ENCODE results near the gene ARHGAP26. TPM values are rescaled to one million over a fixed set of nuclear protein-coding genes. Genes with fewer than 3 reads are reported as not detected.

ARHGAP26 gene
- total RNA-seq, 2 experiments from 2014 or later = 12.8 to 15.4 TPM

GRCh38 chr5:142823126-142823525 lies 52.9 kb downstream of the ARHGAP26 start:
- Mint-ChIP-seq H3K9me3 (ENCODE audit: low read depth) (peaks cover 1% of the 10 kb centered on the region), H3K27me3 (no peaks in the 10 kb centered on the region), H3K36me3 (ENCODE audit: low read depth) (peaks cover 6% of the 10 kb centered on the region), H3K27ac (no peak overlapping the region), H3K4me3 (no peak overlapping the region), H3K4me1 (peaks cover 75% of the 10 kb centered on the region)
- no peak for DNase-seq
- ATAC-seq = no peak
- ChIA-PET POLR2A (no interaction called here), CTCF (interaction anchor here (1.9 kb wide), 1 partner anchor 75 kb away, joined by 8 read pairs; no protein-coding TSS in a partner anchor)
- intact Hi-C loops (cut with DNase I, micrococcal nuclease) = loop anchor here (2.0 to 10.0 kb wide), 4 partner anchors 44 to 1218 kb away; partner anchors contain the start of gene GNPDA1 (in 1 of the 2)

GRCh38 chr5:142823806-142824205 lies 53.6 kb downstream of the ARHGAP26 start:
- Mint-ChIP-seq H3K4me3 (no peak overlapping the region), H3K36me3 (ENCODE audit: low read depth) (peaks cover 6% of the 10 kb centered on the region), H3K27ac (no peak overlapping the region), H3K4me1 (peaks cover 80% of the 10 kb centered on the region), H3K9me3 (ENCODE audit: low read depth) (peaks cover 1% of the 10 kb centered on the region), H3K27me3 (no peaks in the 10 kb centered on the region)
- ATAC-seq = no peak
- intact Hi-C loops (cut with DNase I, micrococcal nuclease) = loop anchor here (2.0 to 10.0 kb wide), 4 partner anchors 43 to 1219 kb away; partner anchors contain the start of gene GNPDA1 (in 1 of the 2)
- POLR2A ChIA-PET = interaction anchor here (1.0 to 1.4 kb wide), 2 partner anchors 23 to 44 kb away, joined by 3 to 5 read pairs; no protein-coding TSS in a partner anchor
- DNase-seq = no peak
- CTCF ChIA-PET = interaction anchor here (0.6 to 1.5 kb wide), 3 partner anchors 13 to 75 kb away, joined by 3 to 4 read pairs (median 3); no protein-coding TSS in a partner anchor

- intact Hi-C loops (cut with DNase I, micrococcal nuclease) = loop anchor here in 1 of 2 experiments (10.0 kb wide), 3 partner anchors 780 to 1220 kb away; partner anchors contain the start of gene GNPDA1
- CTCF ChIA-PET = interaction anchor here (1.5 kb wide), 1 partner anchor 76 kb away, joined by 4 read pairs; no protein-coding TSS in a partner anchor
- peaks cover 85% of the 10 kb centered on the region for H3K4me1 Mint-ChIP-seq
- peaks cover 1% of the 10 kb centered on the region for H3K9me3 Mint-ChIP-seq (ENCODE audit: low read depth)
- POLR2A ChIA-PET = interaction anchor here (1.0 to 1.4 kb wide), 2 partner anchors 23 to 45 kb away, joined by 3 to 5 read pairs; no protein-coding TSS in a partner anchor
- ATAC-seq = no peak
- H3K4me3 Mint-ChIP-seq = no peak overlapping the region
- no peak for DNase-seq
- H3K36me3 Mint-ChIP-seq (ENCODE audit: low read depth) = peaks cover 6% of the 10 kb centered on the region
- H3K27me3 Mint-ChIP-seq = no peaks in the 10 kb centered on the region
- no peak overlapping the region for H3K27ac Mint-ChIP-seq
These were observed 54.2 kb downstream of the ARHGAP26 start for GRCh38 chr5:142824391-142824790.

GRCh38 chr5:142825378-142826089 lies 55.4 kb downstream of the ARHGAP26 start:
- H3K4me1 Mint-ChIP-seq = peaks cover 84% of the 10 kb centered on the region
- H3K27ac Mint-ChIP-seq = no peak overlapping the region
- DNase-seq (no peak), ATAC-seq (no peak)
- H3K4me3 Mint-ChIP-seq = no peak overlapping the region
- ChIA-PET POLR2A (no interaction called here), CTCF (no interaction called here)
- intact Hi-C loops (cut with DNase I, micrococcal nuclease) = loop anchor here (1.0 to 10.0 kb wide), 7 partner anchors 24 to 1221 kb away; partner anchors contain the start of gene GNPDA1 (in 1 of the 2)
- peaks cover 1% of the 10 kb centered on the region for H3K9me3 Mint-ChIP-seq (ENCODE audit: low read depth)
- H3K36me3 Mint-ChIP-seq (ENCODE audit: low read depth) = peaks cover 3% of the 10 kb centered on the region
- H3K27me3 Mint-ChIP-seq = no peaks in the 10 kb centered on the region

GRCh38 chr5:142826093-142826492 lies 55.9 kb downstream of the ARHGAP26 start:
- H3K36me3 Mint-ChIP-seq (ENCODE audit: low read depth) = no peaks in the 10 kb centered on the region
- CTCF ChIA-PET = interaction anchor here (0.6 to 1.9 kb wide), 2 partner anchors 28 to 43 kb away, joined by 3 to 15 read pairs; no protein-coding TSS in a partner anchor
- DNase-seq (no peak), ATAC-seq (no peak)
- H3K4me3 Mint-ChIP-seq = no peak overlapping the region
- intact Hi-C loops (cut with DNase I, micrococcal nuclease) = loop anchor here (1.0 to 10.0 kb wide), 7 partner anchors 25 to 1221 kb away; partner anchors contain the start of gene GNPDA1 (in 1 of the 2)
- peaks cover 81% of the 10 kb centered on the region for H3K4me1 Mint-ChIP-seq
- peak overlapping the region; percentile 63 for H3K27ac Mint-ChIP-seq
- H3K27me3 Mint-ChIP-seq = no peaks in the 10 kb centered on the region
- H3K9me3 Mint-ChIP-seq (ENCODE audit: low read depth) = peaks cover 1% of the 10 kb centered on the region
- POLR2A ChIA-PET = interaction anchor here (1.2 kb wide), 1 partner anchor 42 kb away, joined by 4 read pairs; no protein-coding TSS in a partner anchor

- H3K36me3 Mint-ChIP-seq (ENCODE audit: low read depth) = no peaks in the 10 kb centered on the region
- H3K9me3 Mint-ChIP-seq (ENCODE audit: low read depth) = no peaks in the 10 kb centered on the region
- peaks cover 74% of the 10 kb centered on the region for H3K4me1 Mint-ChIP-seq
- no peak overlapping the region for H3K4me3 Mint-ChIP-seq
- ChIA-PET POLR2A (interaction anchor here (0.7 to 1.2 kb wide), 2 partner anchors 23 to 43 kb away, joined by 4 to 5 read pairs; no protein-coding TSS in a partner anchor), CTCF (interaction anchor here (0.6 to 1.9 kb wide), 7 partner anchors 11 to 56 kb away, joined by 3 to 15 read pairs (median 3); partner anchors contain the start of gene ARHGAP26)
- peak overlapping the region; percentile 63 for H3K27ac Mint-ChIP-seq
- DNase-seq (peak; percentile 60), ATAC-seq (peak; percentile 57)
- intact Hi-C loops (cut with DNase I, micrococcal nuclease) = loop anchor here (1.0 to 10.0 kb wide), 8 partner anchors 26 to 1222 kb away; partner anchors contain the start of genes ARHGAP26 (in 2 of the 2) and GNPDA1 (in 1 of the 2)
- H3K27me3 Mint-ChIP-seq = no peaks in the 10 kb centered on the region
These were observed 56.7 kb downstream of the ARHGAP26 start for GRCh38 chr5:142826741-142827492.

- POLR2A ChIA-PET = no interaction called here
- H3K36me3 Mint-ChIP-seq (ENCODE audit: low read depth) = no peaks in the 10 kb centered on the region
- peaks cover 71% of the 10 kb centered on the region for H3K4me1 Mint-ChIP-seq
These were observed 57.9 kb downstream of the ARHGAP26 start for GRCh38 chr5:142827934-142828576.

GRCh38 chr5:142828797-142829535 lies 58.8 kb downstream of the ARHGAP26 start:
- Mint-ChIP-seq H3K27me3 (no peaks in the 10 kb centered on the region), H3K36me3 (ENCODE audit: low read depth) (no peaks in the 10 kb centered on the region), H3K4me3 (no peak overlapping the region), H3K9me3 (ENCODE audit: low read depth) (no peaks in the 10 kb centered on the region), H3K4me1 (peaks cover 62% of the 10 kb centered on the region), H3K27ac (peak overlapping the region; percentile 14)
- ATAC-seq = no peak
- DNase-seq = no peak
- intact Hi-C loops (cut with DNase I, micrococcal nuclease) = loop anchor here in 1 of 2 experiments (5.0 to 10.0 kb wide), 4 partner anchors 472 to 1224 kb away; partner anchors contain the start of gene GNPDA1
- ChIA-PET CTCF (interaction anchor here (0.6 to 1.8 kb wide), 3 partner anchors 36 to 115 kb away, joined by 3 to 5 read pairs (median 4); no protein-coding TSS in a partner anchor), POLR2A (no interaction called here)

More at GRCh38 chr5:142827934-142828576, 57.9 kb downstream of the ARHGAP26 start:
- no peak overlapping the region for H3K4me3 Mint-ChIP-seq
- ATAC-seq = no peak
- H3K27me3 Mint-ChIP-seq = no peaks in the 10 kb centered on the region
- CTCF ChIA-PET = interaction anchor here (1.3 to 1.9 kb wide), 3 partner anchors 10 to 57 kb away, joined by 4 to 15 read pairs (median 9); partner anchors contain the start of gene ARHGAP26
- H3K27ac Mint-ChIP-seq = peak overlapping the region; percentile 7
- H3K9me3 Mint-ChIP-seq (ENCODE audit: low read depth) = no peaks in the 10 kb centered on the region
- intact Hi-C loops (cut with DNase I, micrococcal nuclease) = loop anchor here (1.0 to 10.0 kb wide), 6 partner anchors 45 to 1223 kb away; partner anchors contain the start of genes ARHGAP26 (in 2 of the 2) and GNPDA1 (in 1 of the 2)
- DNase-seq = no peak

GRCh38 chr5:142829801-142830220 lies 59.6 kb downstream of the ARHGAP26 start:
- no peak for ATAC-seq
- CTCF ChIA-PET = interaction anchor here (0.6 to 1.8 kb wide), 6 partner anchors 14 to 116 kb away, joined by 3 to 5 read pairs (median 3); partner anchors contain the start of gene ARHGAP26
- Mint-ChIP-seq H3K9me3 (ENCODE audit: low read depth) (no peaks in the 10 kb centered on the region), H3K27ac (no peak overlapping the region), H3K4me1 (peaks cover 54% of the 10 kb centered on the region), H3K36me3 (ENCODE audit: low read depth) (no peaks in the 10 kb centered on the region), H3K27me3 (no peaks in the 10 kb centered on the region), H3K4me3 (no peak overlapping the region)
- no peak for DNase-seq
- POLR2A ChIA-PET = no interaction called here
- intact Hi-C loops (cut with DNase I, micrococcal nuclease) = loop anchor here in 1 of 2 experiments (5.0 to 10.0 kb wide), 4 partner anchors 473 to 1225 kb away; partner anchors contain the start of gene GNPDA1
